Ovary (tissue), 9 donors: ENCODE data around the gene NDUFB6. TPM values are rescaled to one million over a fixed set of nuclear protein-coding genes. Genes with fewer than 3 reads are reported as not detected.

Source experiments
- DNase-seq, 5 donors: peaks; one replicate each; pipeline ENCODE4 v3.0.0-alpha.2; 2019 to 2020
- H3K27ac ChIP-seq, 2 donors: fragments of 200-600 bp; one replicate each; pipeline versions ENCODE4 v1.5.1 to v1.8.0; 2019 to 2022
- H3K27me3 ChIP-seq: fragments of 200-600 bp; one replicate; pipeline ENCODE4 v1.8.0; 2022
- H3K36me3 ChIP-seq: fragments of 200-600 bp; sonication (generic); one replicate; pipeline ENCODE4 v1.5.1; 2019
- H3K4me1 ChIP-seq: one replicate; pipeline ENCODE4 v1.8.1; 2013; ENCODE audit warnings: mild to moderate bottlenecking, moderate library complexity; ENCODE audit not compliant: insufficient read depth
- H3K4me3 ChIP-seq: fragments of 200-600 bp; sonication (generic); one replicate; pipeline ENCODE4 v1.5.1; 2017
- H3K9me3 ChIP-seq, 2 donors: fragments of 200-600 bp in 1 of 2; sonication (generic) in 1 of 2; one replicate each; pipeline versions ENCODE4 v1.5.1 to v1.8.1; 2013 to 2019; ENCODE audit warnings: mild to moderate bottlenecking in 1 of 2, moderate library complexity in 1 of 2
- EP300 ChIP-seq: sonication (generic); formaldehyde crosslinking; IDR thresholded peaks from one replicate; pipeline ENCODE4 v1.6.1; 2017; ENCODE audit warnings: antibody characterized with exemption
- POLR2A ChIP-seq: fragments of 450-650 bp; IDR thresholded peaks from one replicate; pipeline ENCODE4 v1.6.1; 2017; ENCODE audit warnings: antibody characterized with exemption, mild to moderate bottlenecking, moderate library complexity
- WGBS, 3 donors: extraction: QIAGEN DNeasy Blood & Tissue Kit in 1 of 3; methylation state at CpG; one replicate each; pipeline versions ENCODE4 v1.1.5 to v1.1.7; 2013 to 2017; 5-methylcytosine and 5-hydroxymethylcytosine counted together
- intact Hi-C, 4 donors: fragments of 100-400 bp; cut with DNase I; formaldehyde crosslinking; loops; one replicate each; pipeline versions ENCODE4 v1.11.0 to v1.15.1; 2022 to 2023
- polyA plus RNA-seq, 2 donors: library from polyadenylated mRNA; stranded (reverse); fragments of 200-250 nt in 1 of 2; fragments of 350-450 nt in 1 of 2; fragmentation: Illumina TruSeq in 1 of 2; extraction: RNeasy Lipid Tissue Mini Kit (QIAGEN cat#74804) in 1 of 2; gene quantifications; one replicate each; pipeline ENCODE4 v1.2.3, GENCODE V29; 2013 to 2014
- total RNA-seq, 7 donors: library from RNA; depleted of rRNA in 2 of 7; stranded (reverse); fragments of >200 nt in 2 of 7; fragmentation: NEBNext Ultra II Directional in 3 of 7; extraction: Animal tissue kit (Norgen Biotek cat#: 25700) in 3 of 7; gene quantifications; one replicate each; pipeline versions ENCODE4 v1.1.0 to v1.2.4, GENCODE V29; 2016 to 2023
- TF ChIP-seq, protein P1 (sequence below), 3 donors: fragments of 450-650 bp in 2 of 3; fragments of 200-600 bp in 1 of 3; IDR thresholded peaks; one replicate each; pipeline versions ENCODE4 v1.5.1 to v1.8.0; 2016 to 2022; ENCODE audit warnings: antibody characterized with exemption in 3 of 3, mild to moderate bottlenecking in 1 of 3
- donor health status: DM: no; HTN: no; CAD: no; lungs with moderate emphysema.
- donor health status: DM: no; HTN: no; CAD: no.
- donor health status: Bipolar disorder and iron deficiency.
- donor health status: DM: yes; HTN: yes; CAD: no.
- donor health status: DM: no; HTN: no; CAD: no.
- donor health status: DM: yes; HTN: yes; CAD: no.

The NDUFB6 gene
- total and polyA plus RNA-seq, 9 donors = 19.6 to 42.5 (median 37.8) TPM

DNA sequence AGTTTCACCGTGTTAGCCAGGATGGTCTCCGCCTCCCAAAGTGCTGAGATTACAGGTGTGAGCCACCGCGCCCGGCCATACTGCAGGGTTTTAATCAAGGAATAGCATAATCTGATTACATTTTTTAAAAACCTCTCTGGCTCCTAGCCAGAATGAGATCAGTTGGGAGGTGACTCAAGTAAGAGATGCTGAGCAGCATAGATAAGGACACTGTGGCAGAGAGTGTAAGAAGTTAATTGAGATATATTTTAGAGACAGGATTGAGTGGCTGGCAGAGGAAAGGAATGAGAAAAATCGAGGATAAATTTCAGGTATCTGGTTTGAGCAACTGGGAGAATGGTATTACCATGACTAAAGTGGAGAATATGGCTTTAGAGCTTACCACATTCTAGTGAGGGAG is 39.6 kb downstream of the NDUFB6 start:
- H3K36me3 ChIP-seq = no peaks in the 10 kb centered on the region
- TF ChIP-seq POLR2A (no peak), EP300 (no peak)
- TF ChIP-seq, protein P1, sequence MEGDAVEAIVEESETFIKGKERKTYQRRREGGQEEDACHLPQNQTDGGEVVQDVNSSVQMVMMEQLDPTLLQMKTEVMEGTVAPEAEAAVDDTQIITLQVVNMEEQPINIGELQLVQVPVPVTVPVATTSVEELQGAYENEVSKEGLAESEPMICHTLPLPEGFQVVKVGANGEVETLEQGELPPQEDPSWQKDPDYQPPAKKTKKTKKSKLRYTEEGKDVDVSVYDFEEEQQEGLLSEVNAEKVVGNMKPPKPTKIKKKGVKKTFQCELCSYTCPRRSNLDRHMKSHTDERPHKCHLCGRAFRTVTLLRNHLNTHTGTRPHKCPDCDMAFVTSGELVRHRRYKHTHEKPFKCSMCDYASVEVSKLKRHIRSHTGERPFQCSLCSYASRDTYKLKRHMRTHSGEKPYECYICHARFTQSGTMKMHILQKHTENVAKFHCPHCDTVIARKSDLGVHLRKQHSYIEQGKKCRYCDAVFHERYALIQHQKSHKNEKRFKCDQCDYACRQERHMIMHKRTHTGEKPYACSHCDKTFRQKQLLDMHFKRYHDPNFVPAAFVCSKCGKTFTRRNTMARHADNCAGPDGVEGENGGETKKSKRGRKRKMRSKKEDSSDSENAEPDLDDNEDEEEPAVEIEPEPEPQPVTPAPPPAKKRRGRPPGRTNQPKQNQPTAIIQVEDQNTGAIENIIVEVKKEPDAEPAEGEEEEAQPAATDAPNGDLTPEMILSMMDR (IDR thresholded peaks at IDR 0.05) = no peak
- no peak overlapping the region for H3K27ac ChIP-seq
- intact Hi-C loops = no loop called here
- no peaks in the 10 kb centered on the region for H3K9me3 ChIP-seq
- no peak overlapping the region for H3K4me3 ChIP-seq
- H3K4me1 ChIP-seq = no peaks in the 10 kb centered on the region
- H3K27me3 ChIP-seq = no peaks in the 10 kb centered on the region
- DNase-seq = no peak
- 93 to 96% (median 93%) methylated on average over 6 of the region's 6 CpGs for whole genome bisulfite sequencing, 3 donors

DNA sequence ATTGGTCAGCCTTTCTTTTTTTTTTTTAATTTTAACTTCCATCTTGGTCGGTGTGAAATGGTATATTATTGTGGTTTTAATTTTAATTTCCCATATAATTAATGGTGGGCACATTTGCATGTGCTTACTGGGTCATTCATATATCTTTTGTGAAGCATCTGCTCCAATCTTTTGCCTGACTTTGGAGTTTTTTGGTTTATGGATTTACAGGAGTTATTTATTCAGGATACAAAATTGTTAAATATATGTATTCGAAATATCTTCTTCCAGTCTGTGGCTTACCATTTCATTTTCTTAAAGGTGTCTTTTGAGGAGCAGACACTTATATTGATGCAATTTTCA is 46.3 kb downstream of the NDUFB6 start:
- peak overlapping the region; percentile 77 to 85 for H3K27ac ChIP-seq
- H3K4me3 ChIP-seq = peak overlapping the region; percentile 59
- 0 to 4% (median 3%) methylated on average over 2 of the region's 2 CpGs for WGBS, 3 donors
- intact Hi-C loops = loop anchor here in 2 of 4 donors (2.0 to 5.0 kb wide), 2 partner anchors 24 to 144 kb away; partner anchors contain the start of gene ACO1 (in 1 of the 2)
- H3K36me3 ChIP-seq = no peaks in the 10 kb centered on the region
- H3K9me3 ChIP-seq = no peaks in the 10 kb centered on the region
- no peaks in the 10 kb centered on the region for H3K27me3 ChIP-seq
- TF ChIP-seq, protein P1 (IDR thresholded peaks at IDR 0.05) = no peak
- TF ChIP-seq EP300 = no peak
- no peak for TF ChIP-seq POLR2A
- DNase-seq = no peak
- peaks cover 9% of the 10 kb centered on the region for H3K4me1 ChIP-seq

DNA sequence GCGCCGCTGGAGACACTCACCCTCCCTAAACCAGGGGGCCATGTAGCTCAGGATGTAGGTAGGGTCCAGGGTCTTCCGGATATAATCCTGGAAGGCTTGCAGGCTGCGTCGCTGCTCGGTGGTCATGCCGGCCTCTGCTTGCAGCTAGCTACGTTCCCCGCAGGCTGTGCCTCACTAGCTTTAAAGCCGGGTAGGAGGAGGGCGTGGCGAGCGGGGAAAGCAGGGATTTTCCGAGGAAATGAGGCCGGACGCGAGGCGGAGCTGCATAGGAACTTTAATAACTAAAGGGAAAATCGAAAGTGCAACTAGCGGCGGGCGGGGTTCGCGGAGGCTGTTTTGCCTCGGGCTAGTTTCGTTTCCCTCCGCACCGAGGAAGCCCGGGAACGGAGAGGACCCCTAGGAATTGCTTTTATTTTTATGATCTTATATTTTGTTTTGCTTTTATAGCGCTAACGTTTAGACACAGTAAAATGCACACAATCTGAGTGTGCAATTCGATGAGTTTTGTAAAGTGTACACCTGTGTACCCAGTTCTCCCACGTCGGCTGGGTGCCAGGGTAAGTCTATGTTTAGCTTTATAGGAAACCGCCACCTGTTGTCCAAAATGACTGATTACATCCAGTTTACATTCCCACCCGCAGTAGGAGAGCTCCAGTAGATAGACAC is 46.8 kb downstream of the NDUFB6 start, which contains the start of gene RIGI:
Gene RIGI (minus strand): TSS at position 156 of the 666 bp plus-strand sequence. CDS start 30 bp downstream, at position 126.
- Histone ChIP-seq H3K36me3 (no peaks in the 10 kb centered on the region), H3K4me3 (peak within 1 kb of the TSS; percentile 59), H3K27ac (peak within 1 kb of the TSS; percentile 77 to 85), H3K9me3 (no peaks in the 10 kb centered on the region), H3K4me1 (peaks cover 9% of the 10 kb centered on the region), H3K27me3 (no peaks in the 10 kb centered on the region)
- peak; percentile 90 to 94 (median 91) for DNase-seq
- TF ChIP-seq POLR2A (peak; percentile 21), EP300 (no peak)
- TF ChIP-seq, protein P1 (IDR thresholded peaks at IDR 0.05) = peak in 1 of 3 donors; percentile 48
- whole genome bisulfite sequencing, 3 donors = 0% methylated on average over 37 of the region's 37 CpGs
- intact Hi-C loops = loop anchor here in 2 of 4 donors (2.0 to 5.0 kb wide), 2 partner anchors 25 to 144 kb away; partner anchors contain the start of gene ACO1 (in 1 of the 2)

DNA sequence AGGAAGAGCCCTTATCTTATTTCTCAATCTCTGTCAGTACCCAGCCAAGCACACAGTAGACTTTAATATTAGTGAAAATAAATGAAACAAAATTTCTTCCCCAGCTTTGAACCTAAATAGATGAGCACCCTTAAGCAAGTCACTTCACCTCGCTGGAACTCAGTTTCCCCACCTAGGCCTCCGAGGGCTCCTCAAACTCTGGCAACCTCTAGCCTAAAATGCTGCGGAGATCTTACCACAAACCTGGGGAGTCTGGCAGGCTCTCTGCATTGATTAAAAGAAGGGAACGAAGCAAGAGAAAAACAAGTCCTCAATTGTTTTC is 47.3 kb downstream of the NDUFB6 start:
- DNase-seq = no peak
- Histone ChIP-seq H3K27me3 (no peaks in the 10 kb centered on the region), H3K27ac (peak overlapping the region; percentile 77 to 85), H3K4me1 (peaks cover 9% of the 10 kb centered on the region), H3K9me3 (no peaks in the 10 kb centered on the region), H3K4me3 (peak overlapping the region; percentile 59), H3K36me3 (no peaks in the 10 kb centered on the region)
- TF ChIP-seq POLR2A = no peak
- TF ChIP-seq, protein P1 (IDR thresholded peaks at IDR 0.05) = no peak
- TF ChIP-seq EP300 = no peak
- WGBS, 3 donors = 0% methylated on average over 4 of the region's 4 CpGs
- intact Hi-C loops = loop anchor here in 2 of 4 donors (2.0 to 5.0 kb wide), 2 partner anchors 25 to 143 kb away; partner anchors contain the start of gene ACO1 (in 1 of the 2)
